Ovary (tissue), 9 donors: Measurements from ENCODE around the gene MLEC. TPM values are rescaled to one million over a fixed set of nuclear protein-coding genes. Genes with fewer than 3 reads are reported as not detected.

Experiments used
- DNase-seq, 5 donors: peaks; one replicate each; pipeline ENCODE4 v3.0.0-alpha.2; 2019 to 2020
- H3K27ac ChIP-seq, 2 donors: fragments of 200-600 bp; one replicate each; pipeline versions ENCODE4 v1.5.1 to v1.8.0; 2019 to 2022
- H3K27me3 ChIP-seq: fragments of 200-600 bp; one replicate; pipeline ENCODE4 v1.8.0; 2022
- H3K36me3 ChIP-seq: fragments of 200-600 bp; sonication (generic); one replicate; pipeline ENCODE4 v1.5.1; 2019
- H3K4me1 ChIP-seq: one replicate; pipeline ENCODE4 v1.8.1; 2013; ENCODE audit warnings: mild to moderate bottlenecking, moderate library complexity; ENCODE audit not compliant: insufficient read depth
- H3K4me3 ChIP-seq: fragments of 200-600 bp; sonication (generic); one replicate; pipeline ENCODE4 v1.5.1; 2017
- H3K9me3 ChIP-seq, 2 donors: fragments of 200-600 bp in 1 of 2; sonication (generic) in 1 of 2; one replicate each; pipeline versions ENCODE4 v1.5.1 to v1.8.1; 2013 to 2019; ENCODE audit warnings: mild to moderate bottlenecking in 1 of 2, moderate library complexity in 1 of 2
- EP300 ChIP-seq: sonication (generic); formaldehyde crosslinking; IDR thresholded peaks from one replicate; pipeline ENCODE4 v1.6.1; 2017; ENCODE audit warnings: antibody characterized with exemption
- POLR2A ChIP-seq: fragments of 450-650 bp; IDR thresholded peaks from one replicate; pipeline ENCODE4 v1.6.1; 2017; ENCODE audit warnings: antibody characterized with exemption, mild to moderate bottlenecking, moderate library complexity
- WGBS, 3 donors: extraction: QIAGEN DNeasy Blood & Tissue Kit in 1 of 3; methylation state at CpG; one replicate each; pipeline versions ENCODE4 v1.1.5 to v1.1.7; 2013 to 2017; 5-methylcytosine and 5-hydroxymethylcytosine counted together
- intact Hi-C, 4 donors: fragments of 100-400 bp; cut with DNase I; formaldehyde crosslinking; loops; one replicate each; pipeline versions ENCODE4 v1.11.0 to v1.15.1; 2022 to 2023
- polyA plus RNA-seq, 2 donors: library from polyadenylated mRNA; stranded (reverse); fragments of 200-250 nt in 1 of 2; fragments of 350-450 nt in 1 of 2; fragmentation: Illumina TruSeq in 1 of 2; extraction: RNeasy Lipid Tissue Mini Kit (QIAGEN cat#74804) in 1 of 2; gene quantifications; one replicate each; pipeline ENCODE4 v1.2.3, GENCODE V29; 2013 to 2014
- total RNA-seq, 7 donors: library from RNA; depleted of rRNA in 2 of 7; stranded (reverse); fragments of >200 nt in 2 of 7; fragmentation: NEBNext Ultra II Directional in 3 of 7; extraction: Animal tissue kit (Norgen Biotek cat#: 25700) in 3 of 7; gene quantifications; one replicate each; pipeline versions ENCODE4 v1.1.0 to v1.2.4, GENCODE V29; 2016 to 2023
- TF ChIP-seq, protein P1 (sequence below), 3 donors: fragments of 450-650 bp in 2 of 3; fragments of 200-600 bp in 1 of 3; IDR thresholded peaks; one replicate each; pipeline versions ENCODE4 v1.5.1 to v1.8.0; 2016 to 2022; ENCODE audit warnings: antibody characterized with exemption in 3 of 3, mild to moderate bottlenecking in 1 of 3
- donor health status: DM: no; HTN: no; CAD: no; lungs with moderate emphysema.
- donor health status: DM: no; HTN: no; CAD: no.
- donor health status: Bipolar disorder and iron deficiency.
- donor health status: DM: yes; HTN: yes; CAD: no.
- donor health status: DM: no; HTN: no; CAD: no.
- donor health status: DM: yes; HTN: yes; CAD: no.

MLEC gene
- total and polyA plus RNA-seq, 9 donors: 29.2 to 169 (median 101) TPM

DNA sequence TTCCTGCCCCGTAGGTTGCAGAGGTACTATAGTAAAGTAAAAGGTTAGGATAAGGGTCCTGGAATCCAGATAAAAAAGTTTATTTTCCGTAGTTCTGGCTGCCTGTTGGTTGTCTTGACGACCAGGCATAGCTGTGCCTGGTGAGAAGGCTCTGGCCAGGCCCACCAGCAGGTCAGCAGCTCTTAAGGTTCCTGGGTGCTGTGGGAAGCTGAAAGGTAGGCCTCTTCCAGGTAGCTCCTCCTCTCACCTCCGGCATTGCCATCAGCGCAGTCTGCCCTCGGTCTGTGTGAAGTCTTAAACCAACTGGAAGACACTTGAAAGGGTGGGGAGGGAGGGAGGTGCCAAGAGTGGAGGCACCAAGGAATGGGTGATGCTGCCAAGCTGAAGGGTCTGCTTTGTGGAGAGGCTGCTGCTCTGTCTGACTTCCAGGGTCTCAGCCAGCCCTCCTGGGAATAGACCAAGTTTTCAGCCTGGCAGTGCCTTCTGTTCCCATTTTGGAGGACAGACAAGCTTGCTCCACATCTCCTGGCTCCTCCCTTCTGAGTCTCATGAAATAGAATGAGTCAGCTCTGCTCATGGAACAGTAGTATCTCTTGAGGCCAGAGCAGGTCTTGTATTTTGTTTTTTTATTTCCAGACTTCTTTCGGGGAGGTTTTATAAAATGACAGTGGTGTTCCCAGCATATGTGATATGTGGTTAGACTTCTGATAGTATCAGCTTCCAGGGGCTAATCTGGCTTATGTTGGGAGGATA lies 33.5 kb downstream of the MLEC start:
- H3K36me3 ChIP-seq: no peaks in the 10 kb centered on the region
- WGBS, 3 donors: 67 to 72% (median 72%) methylated on average over 7 of the region's 7 CpGs
- H3K9me3 ChIP-seq: no peaks in the 10 kb centered on the region
- peaks cover 1% of the 10 kb centered on the region for H3K4me1 ChIP-seq
- no peak for DNase-seq
- no peaks in the 10 kb centered on the region for H3K27me3 ChIP-seq
- no peak overlapping the region for H3K4me3 ChIP-seq
- intact Hi-C loops: no loop called here
- TF ChIP-seq EP300 (no peak), POLR2A (no peak)
- TF ChIP-seq, protein P1, sequence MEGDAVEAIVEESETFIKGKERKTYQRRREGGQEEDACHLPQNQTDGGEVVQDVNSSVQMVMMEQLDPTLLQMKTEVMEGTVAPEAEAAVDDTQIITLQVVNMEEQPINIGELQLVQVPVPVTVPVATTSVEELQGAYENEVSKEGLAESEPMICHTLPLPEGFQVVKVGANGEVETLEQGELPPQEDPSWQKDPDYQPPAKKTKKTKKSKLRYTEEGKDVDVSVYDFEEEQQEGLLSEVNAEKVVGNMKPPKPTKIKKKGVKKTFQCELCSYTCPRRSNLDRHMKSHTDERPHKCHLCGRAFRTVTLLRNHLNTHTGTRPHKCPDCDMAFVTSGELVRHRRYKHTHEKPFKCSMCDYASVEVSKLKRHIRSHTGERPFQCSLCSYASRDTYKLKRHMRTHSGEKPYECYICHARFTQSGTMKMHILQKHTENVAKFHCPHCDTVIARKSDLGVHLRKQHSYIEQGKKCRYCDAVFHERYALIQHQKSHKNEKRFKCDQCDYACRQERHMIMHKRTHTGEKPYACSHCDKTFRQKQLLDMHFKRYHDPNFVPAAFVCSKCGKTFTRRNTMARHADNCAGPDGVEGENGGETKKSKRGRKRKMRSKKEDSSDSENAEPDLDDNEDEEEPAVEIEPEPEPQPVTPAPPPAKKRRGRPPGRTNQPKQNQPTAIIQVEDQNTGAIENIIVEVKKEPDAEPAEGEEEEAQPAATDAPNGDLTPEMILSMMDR (IDR thresholded peaks at IDR 0.05): no peak
- H3K27ac ChIP-seq: no peak overlapping the region

DNA sequence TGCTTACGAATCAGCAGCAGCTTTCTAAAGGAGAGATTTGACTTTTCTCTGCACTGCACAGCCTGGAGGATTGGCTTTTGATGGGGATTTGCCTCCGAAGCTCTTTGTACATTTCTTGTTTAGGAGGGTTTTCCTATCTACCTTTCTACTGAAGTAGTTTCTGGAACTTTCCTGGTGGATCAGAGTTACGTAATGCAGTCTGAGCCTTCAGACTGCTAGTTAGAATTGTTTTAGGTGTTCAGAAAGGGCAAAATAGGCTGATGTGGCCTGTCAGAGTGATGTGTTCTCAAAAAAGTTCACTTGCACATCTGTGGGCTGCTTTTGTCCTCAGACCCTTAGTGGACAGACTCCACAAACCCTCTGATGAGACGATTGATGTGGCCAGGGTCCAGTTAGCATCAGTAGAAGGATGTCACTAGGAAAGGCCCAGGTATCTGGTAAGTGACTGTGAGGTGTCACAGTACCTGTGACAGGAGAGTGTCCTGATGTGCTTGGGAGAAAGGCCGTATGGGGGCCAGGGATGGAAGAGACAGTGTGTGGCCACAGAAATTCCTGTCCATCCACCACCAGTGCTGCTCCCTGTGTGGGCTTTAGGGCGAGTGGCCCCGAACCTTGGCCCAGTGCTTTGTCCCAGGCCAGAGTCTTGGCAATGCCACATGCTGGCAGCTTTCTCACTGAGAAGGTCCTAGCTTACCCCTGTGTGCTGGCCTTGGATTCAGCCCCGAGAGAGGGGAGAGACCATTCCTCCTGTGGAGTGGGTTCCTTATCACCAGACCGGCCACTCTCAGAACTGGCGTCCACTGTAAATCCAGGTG lies 34.2 kb downstream of the MLEC start:
- Histone ChIP-seq H3K4me1 (peaks cover 3% of the 10 kb centered on the region), H3K36me3 (no peaks in the 10 kb centered on the region), H3K27ac (no peak overlapping the region), H3K9me3 (no peaks in the 10 kb centered on the region), H3K27me3 (no peaks in the 10 kb centered on the region), H3K4me3 (no peak overlapping the region)
- TF ChIP-seq, protein P1 (IDR thresholded peaks at IDR 0.05): no peak
- TF ChIP-seq POLR2A (no peak), EP300 (no peak)
- intact Hi-C loops: no loop called here
- DNase-seq: no peak
- WGBS, 3 donors: 84 to 89% (median 87%) methylated on average over 10 of the region's 10 CpGs

DNA sequence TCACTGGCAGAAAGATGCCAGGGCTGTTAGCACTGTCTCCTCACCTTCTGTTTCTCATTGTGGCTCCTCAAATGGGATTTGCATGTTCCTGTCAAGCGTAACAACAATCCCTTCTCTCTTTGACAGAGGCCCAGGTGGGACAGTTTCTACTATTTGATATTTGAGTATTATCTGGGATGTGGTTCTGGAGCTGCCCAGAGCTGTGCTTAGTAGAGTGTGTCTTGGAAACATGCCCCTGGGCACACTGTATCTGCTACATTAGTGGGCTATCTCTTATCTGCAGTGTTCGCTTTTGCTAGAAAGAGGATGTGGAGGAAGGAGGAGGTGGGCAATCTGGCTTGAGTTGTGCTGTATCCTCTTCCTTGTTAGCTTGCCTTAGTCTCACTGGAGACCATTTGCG lies 34.9 kb downstream of the MLEC start:
- 95% methylated on average over 3 of the region's 3 CpGs for WGBS, 3 donors
- H3K9me3 ChIP-seq: no peaks in the 10 kb centered on the region
- TF ChIP-seq POLR2A (no peak), EP300 (no peak)
- TF ChIP-seq, protein P1 (IDR thresholded peaks at IDR 0.05): no peak
- no peak overlapping the region for H3K4me3 ChIP-seq
- DNase-seq: no peak
- intact Hi-C loops: no loop called here
- H3K27me3 ChIP-seq: no peaks in the 10 kb centered on the region
- no peaks in the 10 kb centered on the region for H3K36me3 ChIP-seq
- no peak overlapping the region for H3K27ac ChIP-seq
- H3K4me1 ChIP-seq: peaks cover 3% of the 10 kb centered on the region

DNA sequence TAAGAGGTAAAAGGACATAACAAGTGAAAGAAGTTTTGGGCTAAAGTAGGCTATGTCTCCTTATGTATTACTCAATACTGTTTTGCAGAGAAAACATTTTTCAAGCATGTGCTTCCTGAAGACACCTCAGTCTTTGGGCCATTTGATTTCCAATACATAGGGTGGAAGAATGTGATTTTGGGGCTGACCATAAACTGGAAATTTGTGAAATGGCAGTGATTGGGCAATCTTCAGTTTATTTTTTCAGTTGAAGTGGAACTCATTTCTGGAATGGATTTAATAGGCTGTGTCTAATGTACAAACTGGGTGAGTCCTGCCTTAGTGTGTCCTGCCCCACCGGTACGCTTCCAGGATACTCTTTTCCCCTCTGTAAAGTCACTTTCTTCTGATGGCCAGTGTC lies 35.8 kb downstream of the MLEC start:
- TF ChIP-seq EP300 (no peak), POLR2A (no peak)
- TF ChIP-seq, protein P1 (IDR thresholded peaks at IDR 0.05): no peak
- Histone ChIP-seq H3K36me3 (no peaks in the 10 kb centered on the region), H3K27ac (no peak overlapping the region), H3K9me3 (no peaks in the 10 kb centered on the region), H3K27me3 (no peaks in the 10 kb centered on the region), H3K4me1 (peaks cover 3% of the 10 kb centered on the region), H3K4me3 (no peak overlapping the region)
- DNase-seq: no peak
- WGBS, 3 donors: 92 to 95% (median 94%) methylated on average over 2 of the region's 2 CpGs
- intact Hi-C loops: no loop called here
